GM12872 (cell line): ENCODE data around the gene POU2F3.
A peak's percentile ranks its signal among the peaks of the same experiment; 100 is the strongest.

ENCODE experiments used
- TF ChIP-seq, protein P1 (sequence below): IDR thresholded peaks from 3 replicates; pipeline ENCODE4 v1.5.1; 2011; ENCODE audit warnings: low read depth, mild to moderate bottlenecking, low read length, moderate library complexity; ENCODE audit not compliant: insufficient read depth

POU2F3 gene

DNA sequence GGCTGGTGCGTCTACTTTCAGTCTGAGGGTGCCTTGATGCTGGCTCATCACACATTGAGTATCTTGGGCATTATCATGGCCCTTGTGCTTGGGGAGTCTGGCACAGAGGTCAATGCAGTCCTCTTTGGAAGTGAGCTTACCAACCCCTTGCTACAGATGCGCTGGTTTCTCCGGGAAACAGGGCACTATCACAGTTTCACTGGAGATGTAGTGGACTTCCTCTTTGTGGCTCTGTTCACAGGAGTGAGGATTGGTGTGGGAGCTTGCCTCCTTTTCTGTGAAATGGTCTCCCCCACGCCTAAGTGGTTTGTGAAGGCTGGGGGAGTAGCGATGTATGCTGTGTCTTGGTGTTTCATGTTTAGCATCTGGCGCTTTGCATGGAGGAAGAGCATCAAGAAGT, 90.1 kb downstream of the POU2F3 start:
- TF ChIP-seq, protein P1, sequence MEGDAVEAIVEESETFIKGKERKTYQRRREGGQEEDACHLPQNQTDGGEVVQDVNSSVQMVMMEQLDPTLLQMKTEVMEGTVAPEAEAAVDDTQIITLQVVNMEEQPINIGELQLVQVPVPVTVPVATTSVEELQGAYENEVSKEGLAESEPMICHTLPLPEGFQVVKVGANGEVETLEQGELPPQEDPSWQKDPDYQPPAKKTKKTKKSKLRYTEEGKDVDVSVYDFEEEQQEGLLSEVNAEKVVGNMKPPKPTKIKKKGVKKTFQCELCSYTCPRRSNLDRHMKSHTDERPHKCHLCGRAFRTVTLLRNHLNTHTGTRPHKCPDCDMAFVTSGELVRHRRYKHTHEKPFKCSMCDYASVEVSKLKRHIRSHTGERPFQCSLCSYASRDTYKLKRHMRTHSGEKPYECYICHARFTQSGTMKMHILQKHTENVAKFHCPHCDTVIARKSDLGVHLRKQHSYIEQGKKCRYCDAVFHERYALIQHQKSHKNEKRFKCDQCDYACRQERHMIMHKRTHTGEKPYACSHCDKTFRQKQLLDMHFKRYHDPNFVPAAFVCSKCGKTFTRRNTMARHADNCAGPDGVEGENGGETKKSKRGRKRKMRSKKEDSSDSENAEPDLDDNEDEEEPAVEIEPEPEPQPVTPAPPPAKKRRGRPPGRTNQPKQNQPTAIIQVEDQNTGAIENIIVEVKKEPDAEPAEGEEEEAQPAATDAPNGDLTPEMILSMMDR: no peak

DNA sequence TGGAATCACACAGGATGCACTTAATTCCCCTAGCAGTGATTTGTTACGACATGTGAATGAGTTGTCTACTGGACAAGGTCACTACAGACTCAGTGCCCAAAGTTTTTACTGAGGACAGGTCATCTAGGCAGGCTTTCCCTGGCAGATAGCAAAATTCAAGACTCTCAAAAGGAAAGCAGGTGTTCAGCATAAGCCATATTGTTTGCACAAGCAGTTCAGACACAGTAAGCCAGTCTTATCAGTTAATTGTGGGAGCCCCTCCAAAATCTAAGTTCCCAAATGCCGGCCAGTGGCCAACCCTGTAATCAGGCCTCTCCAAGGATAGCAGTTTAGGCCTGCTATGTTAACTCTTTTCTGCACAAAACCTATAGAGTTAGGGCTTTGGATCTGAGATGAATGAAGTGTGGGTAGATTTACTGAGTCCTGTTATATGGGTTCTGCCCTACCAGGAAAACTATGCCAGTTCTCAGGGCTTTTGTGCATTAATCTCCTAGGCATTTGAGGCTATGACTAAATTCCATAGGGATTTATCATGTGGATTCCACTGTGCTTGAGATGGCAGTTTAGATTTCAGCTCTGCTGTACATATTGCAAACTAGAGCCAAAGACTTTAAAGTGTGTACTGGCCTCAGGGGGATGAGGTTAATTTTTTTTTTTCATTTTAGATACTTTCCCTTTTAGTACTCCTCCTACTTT, 91.5 kb downstream of the POU2F3 start:
- TF ChIP-seq, protein P1: no peak

DNA sequence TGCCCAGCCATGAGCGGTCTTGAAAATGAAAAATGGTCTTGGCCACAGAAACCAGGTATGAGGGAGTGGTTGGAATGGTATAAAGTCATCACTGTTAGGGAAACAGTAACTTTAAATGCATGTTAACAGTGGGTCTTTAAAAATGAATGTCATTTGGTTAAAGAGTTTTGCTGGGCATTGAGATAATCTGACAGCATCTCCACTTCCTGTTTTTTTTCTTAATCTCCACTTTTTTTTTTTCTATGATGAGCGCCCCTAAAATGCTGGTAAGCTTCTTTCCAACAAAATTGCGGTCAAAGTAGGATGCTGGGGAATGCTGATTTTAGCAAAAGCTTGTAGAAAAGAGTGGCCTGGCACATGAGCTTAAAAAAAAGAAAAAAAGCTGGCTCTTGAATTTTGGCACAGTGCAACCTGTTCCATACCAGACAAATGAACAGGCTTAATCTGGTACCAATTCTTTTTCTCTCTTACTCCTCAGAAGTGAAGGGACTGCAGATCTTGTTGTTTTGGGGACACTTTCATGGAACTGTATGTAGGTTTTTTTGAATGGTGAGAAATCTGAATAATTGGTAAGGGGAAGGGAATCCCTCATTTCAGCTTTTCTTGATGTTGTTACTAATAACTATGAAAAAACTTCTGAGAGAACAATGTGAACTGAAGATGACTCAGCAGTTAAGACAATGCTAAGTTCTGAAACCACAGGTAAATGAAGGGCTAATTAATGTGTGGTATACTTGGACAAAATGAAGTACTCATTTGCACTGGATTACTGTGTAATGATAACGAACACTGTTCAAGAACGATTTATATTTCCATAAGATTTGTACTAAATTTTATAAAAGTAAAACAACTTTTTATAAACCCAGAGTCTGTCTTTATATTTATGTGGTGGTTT, 93.1 kb downstream of the POU2F3 start:
- TF ChIP-seq, protein P1: no peak

DNA sequence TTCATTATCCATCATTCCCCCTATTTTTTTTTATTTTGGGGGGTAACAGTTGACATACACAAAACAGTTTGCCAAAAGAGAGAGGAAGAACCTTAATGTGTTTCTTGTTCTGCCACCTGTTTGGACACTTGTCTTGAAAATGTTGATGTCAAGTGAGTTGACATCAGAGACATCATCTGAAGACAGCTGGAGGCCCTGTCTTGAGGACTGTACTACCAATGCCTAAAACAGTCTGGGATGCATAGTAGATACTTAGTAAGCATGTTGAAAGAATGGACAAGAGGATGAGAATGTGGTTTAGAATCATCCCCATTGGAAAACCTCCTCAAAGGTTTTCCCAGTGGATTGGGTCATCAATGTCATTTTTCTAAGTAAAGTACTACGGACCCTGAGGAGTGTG, 93.9 kb downstream of the POU2F3 start:
- TF ChIP-seq, protein P1: no peak

DNA sequence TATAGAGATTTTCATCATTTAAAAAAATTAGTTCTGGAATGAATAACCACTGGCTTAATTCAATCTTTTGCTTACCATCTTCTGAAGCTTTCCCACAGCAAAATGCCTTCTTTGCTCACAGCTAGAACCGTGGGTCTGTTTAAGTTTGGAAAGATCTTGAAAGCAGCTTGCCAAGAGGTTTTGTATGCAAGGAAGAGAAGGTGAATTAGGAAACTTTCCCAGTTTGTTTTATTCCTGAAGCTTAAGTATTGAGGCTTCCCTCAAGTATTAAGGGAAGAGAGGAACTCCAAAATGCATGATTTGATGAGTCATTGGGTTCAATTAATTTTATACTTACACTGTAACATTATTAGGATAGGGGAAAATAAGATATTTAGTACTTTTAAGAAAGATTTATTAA, 94.4 kb downstream of the POU2F3 start:
- TF ChIP-seq, protein P1: no peak

DNA sequence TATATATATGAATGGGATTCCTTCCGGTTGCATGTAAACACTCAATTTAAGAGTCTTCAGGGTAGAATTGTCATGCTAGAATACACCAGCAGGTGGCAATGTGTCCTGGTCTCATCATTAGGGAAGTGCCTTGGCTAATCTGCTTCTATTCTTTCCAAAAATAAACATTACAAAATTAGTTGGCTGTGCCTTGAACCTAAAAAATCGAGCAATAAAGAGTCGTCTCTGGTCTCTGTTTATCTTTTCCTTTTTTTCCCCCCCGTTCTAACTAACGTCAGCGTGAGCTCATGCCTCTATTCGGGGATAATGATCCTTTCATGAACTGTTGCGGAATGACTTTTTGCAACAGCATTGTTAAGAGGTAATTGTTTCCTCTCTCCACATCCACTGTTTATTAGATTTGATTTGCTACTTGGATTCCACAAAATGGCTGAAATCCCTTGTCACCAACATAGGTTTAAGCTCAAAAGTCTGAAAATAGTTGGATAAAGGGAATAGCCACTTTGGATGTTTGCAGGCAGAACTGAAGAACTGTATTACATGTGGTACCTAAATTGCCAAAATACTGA, 95.0 kb downstream of the POU2F3 start:
- TF ChIP-seq, protein P1: peak; percentile 66

DNA sequence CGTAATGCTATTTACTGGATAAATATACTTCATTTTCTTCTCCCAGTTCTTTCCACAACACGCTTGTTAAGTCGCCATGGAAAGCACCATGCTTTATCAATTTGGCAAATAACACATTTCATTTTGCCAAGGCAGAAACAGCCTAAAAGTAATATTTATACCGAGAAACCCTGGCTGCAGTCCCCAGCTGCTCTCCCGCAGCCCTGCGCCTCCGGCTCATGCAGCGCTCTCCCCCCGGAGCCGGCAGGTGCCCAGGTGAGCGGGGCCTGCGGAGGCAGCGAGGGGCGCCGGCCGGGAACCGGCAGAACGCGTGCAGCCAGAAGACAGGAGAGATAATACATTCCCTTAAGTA, 95.6 kb downstream of the POU2F3 start:
- TF ChIP-seq, protein P1: no peak
